DMS53 (cell line): ENCODE results near the gene CPEB2.

Experiments used
- DNase-seq: peaks from one replicate; lab custom pipeline; 2025; lab: John Stamatoyannopoulos, UW

Gene CPEB2

DNA sequence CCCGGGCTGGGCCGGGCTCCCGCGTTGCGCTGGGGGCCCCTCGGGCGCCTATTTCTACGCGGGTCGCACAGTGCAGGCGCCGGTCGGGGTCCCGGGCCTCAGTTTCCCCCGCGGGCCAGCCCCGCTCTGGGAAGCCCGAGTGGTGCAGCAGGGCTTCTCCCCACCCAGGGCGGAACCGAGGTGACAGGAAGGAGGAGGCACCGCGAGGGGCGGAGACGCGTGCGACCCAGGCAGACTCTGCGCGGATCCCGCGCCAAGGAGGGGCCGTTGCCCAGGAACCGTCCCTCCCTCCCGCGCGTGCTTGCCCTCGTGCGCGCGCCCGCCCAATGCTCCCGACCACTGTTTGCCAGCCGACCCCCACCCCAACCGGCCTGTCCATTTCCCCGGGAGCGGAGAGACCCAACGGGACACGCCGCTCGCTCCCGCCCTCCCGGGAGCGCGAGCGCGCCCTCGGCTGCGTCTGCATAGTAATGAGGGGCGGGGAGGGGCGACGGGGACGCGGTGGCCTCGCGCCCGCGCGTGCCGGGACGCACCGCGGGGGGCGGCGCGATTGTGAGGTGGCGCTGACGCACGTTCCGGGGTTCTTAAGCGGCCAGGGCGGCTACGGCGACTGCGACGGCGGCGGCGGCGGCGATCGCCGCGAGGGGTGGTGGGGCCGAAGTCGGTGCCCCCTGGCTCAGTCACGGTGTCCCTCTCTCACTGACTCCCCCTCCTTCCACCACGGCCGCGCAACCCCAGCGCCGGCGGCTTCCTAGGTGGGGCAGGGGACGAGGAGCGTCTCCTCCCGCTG, at the start of gene CPEB2:
Gene CPEB2, plus strand, starts transcription at position 613 of the 790 bp plus-strand sequence. CDS start 193 bp downstream, outside the sequence.
- DNase-seq = peak; percentile 99

DNA sequence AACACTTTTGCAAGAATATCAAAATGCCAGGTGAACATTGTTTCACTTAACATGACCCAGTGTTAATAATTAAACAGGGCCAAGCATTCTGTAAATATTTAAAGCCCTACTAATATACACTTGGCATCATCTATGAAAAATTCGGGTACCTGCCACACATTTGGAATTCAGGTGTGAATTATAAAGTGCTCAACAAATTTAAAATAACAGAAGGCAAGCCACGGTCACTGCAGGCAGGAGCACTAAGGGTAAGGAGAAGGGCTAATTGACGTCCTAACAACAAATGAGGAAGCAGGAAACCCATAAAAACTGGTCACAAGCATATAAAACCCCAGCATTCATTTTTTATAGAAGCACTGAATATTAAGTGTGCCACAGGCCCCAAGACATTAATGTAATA, 43.8 kb upstream of the CPEB2 start:
- DNase-seq = peak; percentile 67

DNA sequence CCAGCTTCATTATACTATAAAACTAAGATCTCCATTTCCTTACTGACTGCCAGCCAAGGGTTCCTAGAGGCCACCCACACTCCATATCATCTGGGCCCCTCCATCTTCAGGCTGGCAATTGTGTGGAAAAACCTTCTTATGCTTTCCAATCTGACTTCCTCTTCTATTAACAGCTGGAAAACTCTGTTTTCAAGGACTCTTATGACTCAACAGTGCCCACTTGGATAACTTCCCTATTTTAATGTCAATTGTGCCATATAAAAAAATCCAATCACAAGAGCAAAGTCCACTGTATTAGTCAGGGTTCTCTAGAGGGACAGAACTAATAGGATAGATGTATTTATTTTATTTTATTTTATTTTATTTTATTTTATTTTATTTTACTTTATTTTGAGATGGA, 41.0 kb upstream of the CPEB2 start:
- DNase-seq = peak; percentile 14

DNA sequence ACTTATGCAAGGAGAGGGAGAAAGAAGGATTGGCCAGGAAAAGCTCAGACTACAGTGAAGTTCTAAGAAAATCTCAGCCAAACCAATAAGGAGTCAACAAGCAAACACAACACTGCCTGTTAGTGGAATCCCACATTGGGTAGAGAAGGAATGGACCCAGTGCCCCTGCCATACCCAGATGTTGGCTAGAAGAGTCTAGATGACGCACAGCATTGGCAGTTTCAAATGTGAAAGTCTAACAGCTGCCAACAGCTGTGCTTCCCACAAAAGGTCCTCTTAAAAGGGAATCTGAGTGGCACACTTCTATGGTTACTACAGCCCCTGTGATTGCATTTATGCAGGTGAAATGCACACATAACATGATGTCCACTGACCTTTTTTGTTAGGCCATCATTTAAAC, 37.2 kb upstream of the CPEB2 start:
- no peak for DNase-seq

DNA sequence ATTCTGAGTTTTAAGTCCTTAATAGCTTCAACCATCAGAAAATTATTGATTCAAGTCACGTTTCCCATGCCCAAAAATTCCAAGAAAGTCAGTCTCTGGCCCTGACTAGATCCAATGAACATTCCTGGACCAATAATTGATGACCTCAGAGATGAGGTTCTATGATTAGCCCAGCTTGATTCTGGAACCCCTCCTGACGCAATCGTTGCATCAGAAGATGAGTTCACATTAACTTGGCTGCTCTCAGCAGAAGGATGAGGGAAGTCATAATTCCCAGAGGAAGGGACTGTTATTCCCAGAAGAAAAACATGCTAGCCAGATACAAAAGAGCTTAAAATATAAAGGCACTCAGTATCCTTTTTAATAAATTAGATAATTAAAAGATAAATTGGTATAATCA, 34.3 kb upstream of the CPEB2 start:
- DNase-seq = no peak

DNA sequence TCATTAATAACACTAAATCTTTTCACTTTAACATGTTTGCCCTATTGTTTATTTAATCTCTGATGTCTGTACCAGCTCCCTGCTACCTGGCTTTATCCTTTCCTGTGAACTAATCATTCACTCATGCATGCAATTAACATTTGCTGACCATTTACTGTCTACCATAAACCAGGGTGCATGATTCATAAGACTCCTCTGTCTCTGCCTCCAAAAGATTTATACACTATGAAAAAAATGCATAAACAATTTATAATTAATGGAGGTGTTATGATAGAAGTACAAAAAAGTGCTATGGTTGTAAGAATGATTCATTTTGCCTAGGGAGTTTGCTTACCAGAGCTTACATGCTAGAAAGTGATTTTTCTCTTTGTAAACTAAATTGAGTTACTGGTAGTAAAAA, 24.5 kb upstream of the CPEB2 start:
- DNase-seq = no peak

DNA sequence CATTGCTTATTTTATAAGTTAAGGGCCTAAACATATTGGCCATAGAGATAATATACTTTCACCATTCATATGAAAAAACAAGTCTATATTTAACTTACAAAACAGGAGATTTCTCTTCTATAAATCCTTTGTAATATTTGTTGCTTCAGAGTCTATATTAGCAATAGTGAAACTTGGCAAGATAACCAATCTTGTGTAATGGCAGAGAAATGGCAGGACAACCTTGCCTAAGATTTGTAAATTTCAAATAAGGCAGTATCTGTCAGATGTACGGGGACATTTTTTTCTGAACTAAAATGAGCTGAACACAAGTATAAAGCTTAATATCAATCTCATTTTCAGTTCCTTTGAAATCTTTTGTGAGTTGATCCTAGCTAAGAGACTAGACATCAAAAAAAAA, 17.8 kb upstream of the CPEB2 start:
- DNase-seq = no peak

DNA sequence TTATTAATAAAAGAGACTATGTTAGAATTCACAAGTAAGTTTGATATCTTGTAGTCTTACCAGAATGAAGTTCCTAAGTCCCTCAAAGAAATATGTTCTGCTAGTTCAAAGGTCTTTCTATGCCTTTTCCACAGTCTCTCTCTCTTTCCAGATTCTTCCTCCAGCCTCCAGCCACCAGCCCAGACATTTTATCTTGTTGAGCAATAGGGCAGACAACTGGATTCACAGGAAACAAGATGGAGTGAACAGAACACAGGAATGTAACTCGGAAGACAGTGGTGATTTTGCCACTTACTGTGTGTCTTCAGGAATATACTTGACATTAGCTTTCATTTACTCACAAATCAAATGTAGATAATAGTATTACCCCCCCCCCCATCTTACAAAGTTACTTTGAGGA, 17.1 kb upstream of the CPEB2 start:
- no peak for DNase-seq

DNA sequence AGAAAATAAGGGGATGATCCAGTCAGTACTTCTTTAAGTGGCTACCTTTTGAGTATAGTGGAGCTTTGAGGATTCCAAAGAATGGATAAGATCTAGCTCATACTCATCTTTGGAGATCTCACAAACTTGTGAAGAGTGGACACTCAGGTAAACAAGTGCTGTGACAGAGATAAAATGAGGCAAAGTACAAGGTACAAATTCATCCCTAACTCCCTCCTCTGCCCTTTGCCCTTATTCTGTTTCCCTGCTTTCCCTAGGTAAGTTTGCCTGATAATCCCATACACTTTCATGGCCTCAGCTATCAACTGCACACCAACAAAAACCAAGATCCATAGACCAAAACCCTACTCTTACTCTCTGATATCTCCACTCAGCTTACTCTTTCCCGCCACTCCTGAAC, 16.4 kb upstream of the CPEB2 start:
- no peak for DNase-seq

DNA sequence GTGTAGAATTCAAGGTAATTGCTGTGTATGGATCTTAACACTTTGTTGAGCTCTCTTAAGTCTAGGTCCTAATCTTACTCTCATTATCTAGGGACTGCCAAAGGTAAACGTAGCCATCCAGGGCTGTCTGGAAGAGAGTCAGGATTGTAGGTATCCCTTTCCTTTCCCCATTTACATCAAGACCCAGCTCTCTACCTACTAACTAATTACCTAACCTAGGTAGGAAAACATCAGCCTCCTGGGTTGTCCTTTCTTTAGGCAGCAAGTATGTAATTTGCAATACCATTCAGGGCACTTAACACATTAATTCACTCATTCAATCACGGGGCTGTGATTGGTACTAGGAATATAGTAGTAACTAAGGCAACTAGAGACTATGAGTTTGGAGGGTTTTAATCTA, 15.2 kb upstream of the CPEB2 start:
- DNase-seq = no peak

DNA sequence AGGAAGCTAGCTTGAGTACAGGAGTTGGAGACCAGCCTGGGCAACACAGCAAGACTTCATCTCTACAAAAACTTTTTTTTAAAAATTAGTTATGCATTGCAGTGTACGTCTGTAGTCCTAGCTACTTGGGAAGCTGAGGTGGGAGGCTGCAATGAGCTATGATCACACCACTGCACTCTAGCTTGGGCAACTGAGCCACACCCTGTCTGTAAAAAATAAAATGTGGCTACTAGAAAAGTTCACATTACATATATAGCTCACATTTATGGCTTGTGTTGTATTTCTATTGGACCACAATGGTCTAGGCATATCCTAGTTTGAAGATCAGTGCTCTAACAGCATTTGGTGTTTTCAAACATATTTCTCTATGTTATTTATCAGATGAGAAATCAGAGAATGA, 11.8 kb upstream of the CPEB2 start:
- DNase-seq = no peak

DNA sequence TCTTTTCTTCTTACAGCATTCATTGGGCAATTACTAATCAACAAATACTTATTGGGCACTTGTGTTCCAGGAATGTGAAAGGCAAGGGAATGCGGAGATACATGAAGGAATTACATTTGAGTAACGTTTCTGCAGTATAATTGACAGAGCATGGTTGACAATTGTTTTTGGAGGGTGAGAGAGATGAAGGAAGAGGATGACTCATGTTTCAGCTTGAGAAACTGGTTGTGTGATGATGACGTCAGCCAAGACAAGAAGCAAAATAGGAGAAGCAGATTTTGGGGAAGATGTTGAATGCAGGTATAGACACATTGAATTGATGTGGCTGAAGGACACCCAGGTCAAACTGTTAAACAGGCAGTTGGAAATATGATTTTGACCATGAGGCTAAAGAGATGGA, 8.0 kb upstream of the CPEB2 start:
- peak; percentile 31 for DNase-seq

DNA sequence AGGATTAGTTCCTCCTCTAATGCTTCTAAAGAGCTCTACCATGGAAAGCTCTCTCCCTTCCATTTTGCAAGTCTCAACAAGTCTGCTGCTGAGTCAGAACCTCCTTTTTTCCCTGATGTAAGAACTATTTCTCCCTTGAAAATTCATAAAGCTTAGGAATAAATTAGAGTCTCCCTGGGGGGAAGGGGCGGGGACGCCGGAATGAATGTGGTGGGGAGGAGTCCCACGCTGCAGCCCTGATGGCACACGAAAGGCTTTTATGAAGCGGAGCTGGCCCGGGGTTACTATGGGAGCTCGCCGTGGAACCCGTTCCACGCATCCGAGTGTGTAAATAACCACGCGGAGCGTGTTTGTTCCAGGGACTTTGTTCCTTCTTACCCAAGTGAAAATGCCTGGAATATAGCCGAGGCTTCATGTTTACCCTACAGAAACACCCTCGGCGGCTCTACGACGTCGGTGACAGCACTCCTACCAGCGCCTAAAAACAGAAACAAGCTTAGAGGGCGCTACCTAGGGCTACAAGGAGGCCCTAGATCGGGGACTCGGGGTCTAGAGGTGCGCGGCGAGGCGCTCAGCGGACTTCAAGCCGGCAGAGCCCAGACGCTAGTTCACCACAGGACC, 923 bp upstream of the CPEB2 start:
- DNase-seq = peak; percentile 86

DNA sequence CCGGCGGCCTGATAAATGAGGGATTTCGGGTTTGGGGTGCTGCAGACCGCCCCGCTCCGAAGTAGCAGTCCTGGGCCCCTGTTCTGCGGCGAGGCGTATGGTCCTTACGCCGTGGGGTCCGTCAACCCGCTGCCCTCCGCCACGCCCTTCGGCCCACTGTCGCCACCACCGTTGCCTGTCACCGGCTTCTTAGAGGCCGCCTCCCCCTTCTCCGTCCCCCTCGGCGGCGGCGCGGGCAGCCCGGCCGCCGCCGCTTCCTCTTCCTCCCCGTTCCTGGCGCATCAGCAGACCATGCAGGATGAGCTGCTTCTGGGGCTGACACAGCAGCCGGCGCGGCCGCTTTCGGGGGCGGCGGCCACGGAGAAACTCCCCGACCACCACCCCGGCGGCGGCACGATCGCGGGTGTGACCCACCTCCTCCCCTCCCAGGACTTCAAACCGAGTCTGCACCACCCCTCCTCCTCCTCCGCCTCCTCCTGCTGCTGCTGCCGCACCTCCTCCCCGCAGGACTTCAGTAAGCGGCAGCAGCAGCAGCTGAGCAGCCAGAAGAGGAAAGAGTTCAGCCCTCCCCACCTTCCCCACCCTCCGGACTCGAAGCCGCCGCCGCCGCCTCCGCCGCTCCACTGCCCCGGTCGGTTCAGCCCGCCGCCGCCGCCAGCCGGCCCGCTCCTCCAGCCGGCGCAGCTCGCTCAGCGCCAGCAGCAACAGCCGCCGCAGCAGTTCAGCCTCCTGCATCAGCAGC, 549 bp downstream of the CPEB2 start:
- peak; percentile 94 for DNase-seq

DNA sequence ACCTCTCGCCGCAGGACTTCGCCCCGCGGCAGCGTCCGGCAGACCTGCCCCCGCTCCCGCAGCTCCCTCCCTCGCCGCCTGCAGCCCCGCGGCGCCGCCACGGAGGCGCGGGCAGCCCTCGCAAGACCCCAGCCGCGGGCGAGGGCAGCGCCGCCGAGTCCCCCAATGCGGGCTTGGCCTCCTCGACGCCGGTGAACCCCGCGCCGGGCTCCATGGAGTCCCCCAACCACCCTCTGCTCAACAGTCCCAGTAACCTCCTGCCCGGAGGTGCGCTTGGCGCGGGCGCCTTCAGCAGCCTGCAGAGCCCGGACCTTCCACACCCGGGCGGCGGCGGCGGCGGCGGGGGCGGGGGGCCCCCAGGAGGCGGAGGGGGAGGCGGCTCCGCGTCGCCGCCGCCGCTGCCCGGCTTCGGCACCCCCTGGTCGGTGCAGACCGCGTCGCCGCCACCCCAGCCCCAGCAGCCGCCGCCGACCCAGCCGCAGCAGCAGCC, 1.2 kb downstream of the CPEB2 start:
- DNase-seq = peak; percentile 84

DNA sequence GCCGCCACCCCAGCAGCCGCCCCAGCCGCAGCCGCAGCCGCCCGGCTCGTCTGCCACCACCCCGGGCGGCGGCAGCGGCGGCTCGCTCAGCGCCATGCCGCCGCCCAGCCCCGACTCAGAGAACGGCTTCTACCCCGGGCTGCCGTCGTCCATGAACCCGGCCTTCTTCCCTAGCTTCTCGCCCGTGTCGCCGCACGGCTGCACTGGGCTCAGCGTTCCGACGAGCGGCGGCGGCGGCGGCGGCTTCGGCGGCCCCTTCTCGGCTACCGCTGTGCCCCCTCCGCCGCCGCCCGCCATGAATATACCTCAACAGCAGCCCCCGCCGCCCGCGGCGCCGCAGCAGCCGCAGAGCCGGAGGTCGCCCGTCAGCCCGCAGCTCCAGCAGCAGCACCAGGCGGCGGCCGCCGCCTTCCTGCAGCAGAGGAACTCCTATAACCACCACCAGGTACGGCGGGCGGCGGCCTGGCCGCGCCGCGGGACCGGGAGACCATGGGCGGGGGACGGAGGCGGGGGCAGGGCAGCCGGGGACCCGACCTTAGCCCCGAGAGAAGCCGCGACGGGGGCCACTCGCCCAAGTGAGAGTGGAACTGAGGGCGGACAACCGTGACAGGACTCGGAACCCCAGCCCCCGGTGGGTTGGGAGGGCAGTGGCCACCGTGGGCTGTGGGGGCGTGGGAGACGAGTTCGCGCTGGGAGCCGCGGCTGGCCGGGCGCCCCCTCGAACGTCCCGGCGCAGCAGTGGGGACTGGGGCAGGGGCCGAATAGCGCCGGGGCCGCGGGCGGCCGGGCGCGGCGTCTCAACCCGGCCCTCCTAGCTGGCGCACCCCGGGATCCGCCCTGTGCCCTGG, 1.8 kb downstream of the CPEB2 start:
- DNase-seq = peak; percentile 82

DNA sequence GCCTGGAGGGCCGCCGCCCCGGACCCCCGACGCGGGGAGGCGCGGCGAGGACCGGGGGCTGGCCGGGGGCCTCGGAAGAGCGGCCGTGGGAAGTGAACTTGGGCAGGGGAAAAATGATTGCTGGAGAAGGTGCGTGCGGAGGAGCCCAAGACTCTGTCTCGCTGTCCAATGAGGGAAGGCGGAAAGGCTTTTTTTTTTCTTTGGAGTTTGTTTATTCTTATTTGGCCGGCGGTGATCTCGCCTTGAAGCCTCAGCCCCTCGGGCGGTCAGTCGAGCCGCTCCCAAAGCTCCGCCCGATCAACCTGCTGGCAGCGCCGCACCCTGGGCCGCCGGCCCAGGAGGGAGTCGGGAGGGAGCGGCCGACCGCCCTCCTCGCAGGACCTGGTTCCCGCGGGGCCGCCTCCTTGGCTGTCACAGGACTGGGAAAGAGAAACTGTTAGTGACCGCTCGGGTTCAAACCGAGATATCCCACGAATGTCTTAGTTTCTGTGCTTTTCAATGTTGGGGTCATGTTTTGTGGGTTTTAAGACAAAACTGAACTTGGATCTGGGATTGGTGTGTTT, 2.5 kb downstream of the CPEB2 start:
- peak; percentile 80 for DNase-seq

DNA sequence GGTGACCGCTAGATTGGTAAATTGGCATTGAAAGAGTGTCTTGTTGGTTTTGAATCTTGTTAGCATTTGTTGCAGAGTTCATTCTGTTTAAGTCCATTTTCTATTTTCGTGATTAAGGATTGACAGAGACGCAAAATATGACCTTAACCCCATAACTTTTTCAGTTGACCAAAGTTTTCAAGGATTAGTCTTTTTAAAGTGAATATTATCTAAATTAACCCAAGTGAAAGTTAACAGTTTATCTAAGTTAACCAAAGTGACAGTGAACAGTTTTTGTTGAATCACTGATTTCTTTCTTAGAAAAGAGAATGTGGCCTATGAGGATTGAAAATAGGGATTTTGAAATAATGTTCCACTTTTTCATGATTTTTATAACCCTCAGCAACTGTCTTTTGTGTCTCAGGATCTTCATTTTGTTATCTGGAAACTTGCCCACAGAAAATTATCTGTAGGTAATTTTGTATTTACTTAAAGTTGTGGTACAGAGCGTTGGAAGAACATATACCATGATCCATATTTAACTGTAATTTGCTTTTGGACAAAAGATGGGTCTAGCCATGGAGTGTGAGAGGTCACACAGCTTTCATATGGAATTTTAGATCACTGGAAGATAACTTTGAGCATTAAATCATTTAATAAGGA, 3.3 kb downstream of the CPEB2 start:
- DNase-seq = no peak

DNA sequence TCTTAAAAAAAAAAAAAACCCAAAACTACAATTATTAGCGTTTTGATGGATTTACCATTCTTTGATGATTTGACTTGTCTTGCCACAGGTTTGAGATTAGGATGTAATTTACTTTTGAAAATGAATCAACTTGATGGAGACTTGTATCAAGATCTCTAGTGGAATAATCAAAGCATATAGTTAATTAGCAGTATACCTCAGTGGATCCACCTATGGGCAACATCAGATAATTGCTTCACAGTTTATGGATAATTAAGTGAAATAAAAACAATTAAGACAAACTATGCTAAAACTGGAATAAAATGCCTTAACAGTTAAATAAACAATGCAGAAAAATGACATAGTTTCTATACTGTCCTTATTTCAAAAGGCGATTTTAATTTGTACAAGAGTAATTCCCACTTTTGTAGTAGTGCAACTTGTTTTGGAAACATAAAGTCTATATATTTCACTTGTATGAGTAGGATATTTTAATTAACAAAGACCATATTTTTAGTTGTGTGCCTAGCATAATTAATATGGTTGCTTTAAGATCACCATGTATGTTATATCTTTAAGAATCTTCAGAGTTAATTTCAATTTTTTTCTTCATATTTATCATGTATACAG, 4.2 kb downstream of the CPEB2 start:
- peak; percentile 16 for DNase-seq

DNA sequence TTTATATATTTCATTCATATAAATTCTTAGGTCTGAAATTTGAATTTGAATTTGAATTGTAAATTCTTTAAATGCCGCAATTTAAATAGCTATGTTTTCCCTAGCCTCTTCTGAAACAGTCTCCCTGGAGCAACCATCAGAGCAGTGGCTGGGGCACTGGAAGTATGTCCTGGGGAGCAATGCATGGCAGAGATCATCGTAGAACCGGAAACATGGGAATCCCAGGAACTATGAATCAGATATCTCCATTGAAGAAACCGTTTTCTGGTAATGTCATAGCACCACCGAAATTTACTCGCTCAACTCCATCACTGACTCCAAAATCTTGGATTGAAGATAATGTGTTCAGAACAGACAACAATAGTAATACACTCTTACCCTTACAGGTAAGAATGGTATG, 4.9 kb downstream of the CPEB2 start:
- DNase-seq = no peak
